HFFc6 (cell line): ENCODE data around the gene CXXC1. TPM values are rescaled to one million over a fixed set of nuclear protein-coding genes. Genes with fewer than 3 reads are reported as not detected.

Source experiments
- DNase-seq: peaks from one replicate; pipeline ENCODE4 v3.0.0-alpha.2; 2018
- H3K27ac Mint-ChIP-seq: 2 replicates; pipeline ENCODE4 v1.8.0; 2020; ENCODE audit warnings: mild to moderate bottlenecking, mixed read lengths
- H3K27me3 Mint-ChIP-seq: 2 replicates; pipeline ENCODE4 v1.8.0; 2021; ENCODE audit warnings: mild to moderate bottlenecking, moderate library complexity, mixed read lengths; ENCODE audit not compliant: insufficient read depth
- H3K36me3 Mint-ChIP-seq: 2 replicates; pipeline ENCODE4 v1.8.0; 2021; ENCODE audit warnings: low read depth, mixed read lengths
- H3K4me1 Mint-ChIP-seq: 2 replicates; pipeline ENCODE4 v1.8.0; 2020; ENCODE audit warnings: low read depth, mixed read lengths
- H3K4me3 Mint-ChIP-seq: 2 replicates; pipeline ENCODE4 v1.8.0; 2020; ENCODE audit warnings: mild to moderate bottlenecking, moderate library complexity, mixed read lengths
- H3K9me3 Mint-ChIP-seq: 2 replicates; pipeline ENCODE4 v1.8.0; 2020; ENCODE audit warnings: mild to moderate bottlenecking, mixed read lengths
- total RNA-seq, 6 experiments: library from RNA; stranded (reverse); fragmentation: NEBNext Ultra II Directional; extraction: Animal tissue kit (Norgen Biotek cat#: 25700); gene quantifications; 2 replicates in 1 of 6; 3 replicates in 5 of 6; pipeline ENCODE4 v1.2.3, GENCODE V29; 2021
- TF ChIP-seq, protein P1 (sequence below): fragments of 200-600 bp; sonication (generic); IDR thresholded peaks from 2 replicates; pipeline ENCODE4 v1.5.0; 2021; ENCODE audit warnings: antibody characterized with exemption, mild to moderate bottlenecking

Gene CXXC1
- total RNA-seq, 6 experiments from 2014 or later: 37.4 to 53.1 (median 44.4) TPM

DNA sequence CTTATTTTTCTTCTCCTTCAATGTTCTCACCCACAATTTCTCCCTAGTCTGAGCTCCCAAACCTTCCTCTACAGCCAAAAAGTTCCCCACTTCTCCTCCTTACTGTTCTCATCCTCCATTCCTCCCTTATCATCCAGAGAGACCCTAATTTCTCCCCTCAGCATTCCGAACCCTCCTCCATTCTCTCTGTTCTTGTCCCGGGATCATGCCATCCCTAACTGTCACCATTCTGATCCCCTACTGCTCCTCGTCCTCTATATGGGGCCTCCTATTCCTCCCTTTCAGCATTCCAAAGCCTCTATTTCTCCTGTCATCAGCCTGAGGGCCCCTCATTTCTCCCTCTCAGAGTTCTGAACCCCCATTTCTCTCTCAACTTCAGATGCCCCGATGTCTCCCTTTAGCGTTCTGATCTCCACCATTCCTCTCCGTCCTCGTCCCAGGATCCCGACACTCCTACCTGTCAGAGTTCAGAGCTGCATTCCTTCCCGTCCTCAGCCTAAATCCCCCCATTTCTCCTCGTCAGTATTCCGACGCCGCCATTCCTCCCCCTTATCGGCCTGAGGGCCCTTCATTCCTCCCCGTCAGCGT is 6.7 kb downstream of the CXXC1 start:
- peak overlapping the region; percentile 93 for H3K27ac Mint-ChIP-seq
- peak overlapping the region; percentile 98 for H3K4me3 Mint-ChIP-seq
- DNase-seq: no peak
- peaks cover 6% of the 10 kb centered on the region; the same call in 1 of the 2 replicates for H3K27me3 Mint-ChIP-seq
- H3K36me3 Mint-ChIP-seq: peaks cover 61% of the 10 kb centered on the region
- peaks cover 43% of the 10 kb centered on the region for H3K4me1 Mint-ChIP-seq
- H3K9me3 Mint-ChIP-seq: no peaks in the 10 kb centered on the region
- TF ChIP-seq, protein P1, sequence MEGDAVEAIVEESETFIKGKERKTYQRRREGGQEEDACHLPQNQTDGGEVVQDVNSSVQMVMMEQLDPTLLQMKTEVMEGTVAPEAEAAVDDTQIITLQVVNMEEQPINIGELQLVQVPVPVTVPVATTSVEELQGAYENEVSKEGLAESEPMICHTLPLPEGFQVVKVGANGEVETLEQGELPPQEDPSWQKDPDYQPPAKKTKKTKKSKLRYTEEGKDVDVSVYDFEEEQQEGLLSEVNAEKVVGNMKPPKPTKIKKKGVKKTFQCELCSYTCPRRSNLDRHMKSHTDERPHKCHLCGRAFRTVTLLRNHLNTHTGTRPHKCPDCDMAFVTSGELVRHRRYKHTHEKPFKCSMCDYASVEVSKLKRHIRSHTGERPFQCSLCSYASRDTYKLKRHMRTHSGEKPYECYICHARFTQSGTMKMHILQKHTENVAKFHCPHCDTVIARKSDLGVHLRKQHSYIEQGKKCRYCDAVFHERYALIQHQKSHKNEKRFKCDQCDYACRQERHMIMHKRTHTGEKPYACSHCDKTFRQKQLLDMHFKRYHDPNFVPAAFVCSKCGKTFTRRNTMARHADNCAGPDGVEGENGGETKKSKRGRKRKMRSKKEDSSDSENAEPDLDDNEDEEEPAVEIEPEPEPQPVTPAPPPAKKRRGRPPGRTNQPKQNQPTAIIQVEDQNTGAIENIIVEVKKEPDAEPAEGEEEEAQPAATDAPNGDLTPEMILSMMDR: no peak

DNA sequence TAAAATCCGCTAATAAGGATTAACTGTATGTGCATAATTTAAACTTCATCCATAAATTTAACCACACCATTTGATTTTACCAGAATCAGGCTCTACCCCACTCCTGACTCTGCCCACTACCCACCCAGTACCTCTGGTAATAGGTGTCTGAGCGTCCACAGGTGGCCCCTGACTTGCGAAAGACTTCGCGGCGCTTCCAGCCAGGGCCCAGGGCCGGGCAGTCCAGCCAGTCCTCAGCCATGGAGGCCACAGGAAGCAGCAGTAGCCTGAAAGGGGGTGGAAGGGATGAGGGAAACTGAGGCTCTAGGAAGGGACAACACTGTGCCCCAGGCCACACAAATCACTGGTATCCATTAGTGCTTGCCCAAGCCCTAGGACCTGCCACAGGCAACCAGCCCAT is 7.7 kb downstream of the CXXC1 start:
- DNase-seq: no peak
- Mint-ChIP-seq H3K4me1 (peaks cover 41% of the 10 kb centered on the region), H3K9me3 (no peaks in the 10 kb centered on the region), H3K4me3 (peak overlapping the region; percentile 98; the same call in 1 of the 2 replicates), H3K27ac (peak overlapping the region; percentile 93; the same call in 1 of the 2 replicates), H3K27me3 (peaks cover 6% of the 10 kb centered on the region; the same call in 1 of the 2 replicates), H3K36me3 (peaks cover 66% of the 10 kb centered on the region)
- TF ChIP-seq, protein P1: no peak

- TF ChIP-seq, protein P1: no peak
- peaks cover 30% of the 10 kb centered on the region for H3K4me1 Mint-ChIP-seq
- H3K4me3 Mint-ChIP-seq: peak overlapping the region; percentile 75
- H3K27me3 Mint-ChIP-seq: peaks cover 3% of the 10 kb centered on the region; the same call in 1 of the 2 replicates
- no peaks in the 10 kb centered on the region for H3K9me3 Mint-ChIP-seq
- DNase-seq: peak; percentile 60
- H3K36me3 Mint-ChIP-seq: peaks cover 63% of the 10 kb centered on the region
- peak overlapping the region; percentile 84 for H3K27ac Mint-ChIP-seq
These were observed 9.6 kb downstream of the CXXC1 start for GRCh38 chr18:50277942-50278341.

DNA sequence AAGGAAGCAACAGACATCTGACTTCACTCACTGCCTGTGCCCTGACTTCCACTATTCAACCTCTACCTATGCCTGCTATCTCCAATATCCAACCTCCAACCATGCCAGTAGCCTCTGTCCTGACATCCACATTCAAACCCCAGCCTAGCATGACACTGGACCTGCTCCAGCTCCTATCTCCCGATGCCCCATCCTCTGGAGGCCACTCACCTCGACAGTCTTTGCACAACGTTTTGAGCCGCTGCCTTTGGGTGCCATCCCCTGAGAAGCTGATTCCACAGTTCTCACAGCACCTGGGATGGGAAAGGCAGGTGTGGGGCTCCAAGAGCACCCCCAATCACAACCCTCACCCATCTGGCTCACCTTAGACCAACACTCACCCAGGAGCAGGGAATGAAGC is 11.0 kb downstream of the CXXC1 start:
- TF ChIP-seq, protein P1: no peak
- H3K27me3 Mint-ChIP-seq: peaks cover 3% of the 10 kb centered on the region; the same call in 1 of the 2 replicates
- H3K9me3 Mint-ChIP-seq: no peaks in the 10 kb centered on the region
- H3K36me3 Mint-ChIP-seq: peaks cover 70% of the 10 kb centered on the region
- DNase-seq: no peak
- H3K27ac Mint-ChIP-seq: no peak overlapping the region
- H3K4me1 Mint-ChIP-seq: peaks cover 30% of the 10 kb centered on the region
- H3K4me3 Mint-ChIP-seq: no peak overlapping the region

DNA sequence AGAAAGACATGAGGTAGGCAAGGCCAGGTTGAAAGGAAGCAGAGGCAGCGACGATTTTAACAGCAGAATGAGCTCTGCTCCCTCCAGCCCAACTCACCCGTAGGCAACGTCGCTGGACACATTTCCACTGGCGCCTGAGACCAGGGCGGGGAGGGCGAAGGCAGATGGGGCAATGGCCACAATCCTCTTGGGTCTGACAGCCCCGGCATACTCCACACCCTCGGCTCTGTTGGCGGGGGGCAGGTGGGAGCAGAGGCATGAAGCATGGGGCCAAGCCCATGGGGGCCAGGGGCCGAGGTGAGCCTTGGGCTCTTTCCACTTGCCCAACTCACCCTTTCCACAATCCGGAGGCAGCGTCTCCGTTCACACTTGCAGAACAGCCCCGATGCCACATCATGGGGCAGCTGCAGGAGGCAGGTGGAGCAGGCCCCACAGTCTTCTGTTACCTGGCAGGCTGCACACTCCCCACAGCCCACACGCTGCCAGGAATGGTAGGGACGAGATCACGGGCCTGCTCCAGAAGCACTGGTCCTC is 11.9 kb downstream of the CXXC1 start:
- TF ChIP-seq, protein P1: no peak
- peak overlapping the region; percentile 48; the same call in 1 of the 2 replicates for H3K27ac Mint-ChIP-seq
- no peak for DNase-seq
- no peaks in the 10 kb centered on the region for H3K9me3 Mint-ChIP-seq
- no peak overlapping the region for H3K4me3 Mint-ChIP-seq
- H3K27me3 Mint-ChIP-seq: no peaks in the 10 kb centered on the region; the same call in 1 of the 2 replicates
- peaks cover 69% of the 10 kb centered on the region for H3K36me3 Mint-ChIP-seq
- H3K4me1 Mint-ChIP-seq: peaks cover 27% of the 10 kb centered on the region
